AG09309 (cell line): ENCODE measurements around the gene PRKN.
A peak's percentile ranks its signal among the peaks of the same experiment; 100 is the strongest.

Experiments
- DNase-seq: peaks from one replicate; pipeline ENCODE4 v3.0.0-alpha.2; 2010; ENCODE audit warnings: low read depth
- H3K4me3 ChIP-seq: 2 replicates; pipeline ENCODE4 v1.5.1; 2011; ENCODE audit warnings: mild to moderate bottlenecking, low read depth, low read length, moderate library complexity; ENCODE audit not compliant: control insufficient read depth
- TF ChIP-seq, protein P1 (sequence below): IDR thresholded peaks from 2 replicates; pipeline ENCODE4 v1.5.1; 2011; ENCODE audit warnings: mild to moderate bottlenecking, low read depth, low read length, inconsistent platforms; ENCODE audit not compliant: insufficient read depth, control insufficient read depth; ENCODE audit errors: missing control alignments

The PRKN gene

DNA sequence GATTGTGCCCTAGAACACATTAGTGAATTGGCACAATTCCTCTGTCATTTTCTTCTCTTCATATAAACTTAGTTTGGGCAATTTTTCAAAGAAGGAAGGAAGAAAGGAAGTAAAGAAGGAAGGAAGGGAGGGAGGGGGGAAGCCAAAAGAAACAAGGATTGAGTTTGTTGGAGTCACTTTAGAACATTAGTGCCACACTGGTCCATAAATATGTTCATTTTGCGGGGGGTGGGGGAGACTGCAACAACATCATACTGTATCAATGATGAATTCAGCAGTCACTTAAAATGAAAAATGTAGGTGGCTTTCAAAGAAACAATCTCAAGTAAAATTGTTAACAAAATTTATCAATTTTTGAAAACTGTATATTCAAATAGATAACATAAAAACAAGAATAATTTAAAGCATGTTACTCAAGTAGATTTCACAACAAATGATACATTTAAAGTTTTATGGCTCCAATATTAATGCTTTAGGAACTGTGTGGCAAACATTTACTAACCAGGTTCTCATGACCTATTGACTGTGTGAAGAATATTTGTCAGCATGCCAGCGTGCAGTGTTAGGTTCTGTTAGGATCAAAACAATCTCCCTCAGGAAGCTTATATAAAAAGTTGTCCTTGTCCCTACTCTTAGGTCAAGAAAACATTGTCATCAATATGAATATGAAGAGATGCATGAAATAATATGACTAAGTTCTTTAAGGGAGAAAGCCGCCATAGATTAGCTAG lies 1245.6 kb downstream of the PRKN start:
- DNase-seq: no peak
- TF ChIP-seq, protein P1, sequence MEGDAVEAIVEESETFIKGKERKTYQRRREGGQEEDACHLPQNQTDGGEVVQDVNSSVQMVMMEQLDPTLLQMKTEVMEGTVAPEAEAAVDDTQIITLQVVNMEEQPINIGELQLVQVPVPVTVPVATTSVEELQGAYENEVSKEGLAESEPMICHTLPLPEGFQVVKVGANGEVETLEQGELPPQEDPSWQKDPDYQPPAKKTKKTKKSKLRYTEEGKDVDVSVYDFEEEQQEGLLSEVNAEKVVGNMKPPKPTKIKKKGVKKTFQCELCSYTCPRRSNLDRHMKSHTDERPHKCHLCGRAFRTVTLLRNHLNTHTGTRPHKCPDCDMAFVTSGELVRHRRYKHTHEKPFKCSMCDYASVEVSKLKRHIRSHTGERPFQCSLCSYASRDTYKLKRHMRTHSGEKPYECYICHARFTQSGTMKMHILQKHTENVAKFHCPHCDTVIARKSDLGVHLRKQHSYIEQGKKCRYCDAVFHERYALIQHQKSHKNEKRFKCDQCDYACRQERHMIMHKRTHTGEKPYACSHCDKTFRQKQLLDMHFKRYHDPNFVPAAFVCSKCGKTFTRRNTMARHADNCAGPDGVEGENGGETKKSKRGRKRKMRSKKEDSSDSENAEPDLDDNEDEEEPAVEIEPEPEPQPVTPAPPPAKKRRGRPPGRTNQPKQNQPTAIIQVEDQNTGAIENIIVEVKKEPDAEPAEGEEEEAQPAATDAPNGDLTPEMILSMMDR: no peak
- H3K4me3 ChIP-seq: no peak overlapping the region

DNA sequence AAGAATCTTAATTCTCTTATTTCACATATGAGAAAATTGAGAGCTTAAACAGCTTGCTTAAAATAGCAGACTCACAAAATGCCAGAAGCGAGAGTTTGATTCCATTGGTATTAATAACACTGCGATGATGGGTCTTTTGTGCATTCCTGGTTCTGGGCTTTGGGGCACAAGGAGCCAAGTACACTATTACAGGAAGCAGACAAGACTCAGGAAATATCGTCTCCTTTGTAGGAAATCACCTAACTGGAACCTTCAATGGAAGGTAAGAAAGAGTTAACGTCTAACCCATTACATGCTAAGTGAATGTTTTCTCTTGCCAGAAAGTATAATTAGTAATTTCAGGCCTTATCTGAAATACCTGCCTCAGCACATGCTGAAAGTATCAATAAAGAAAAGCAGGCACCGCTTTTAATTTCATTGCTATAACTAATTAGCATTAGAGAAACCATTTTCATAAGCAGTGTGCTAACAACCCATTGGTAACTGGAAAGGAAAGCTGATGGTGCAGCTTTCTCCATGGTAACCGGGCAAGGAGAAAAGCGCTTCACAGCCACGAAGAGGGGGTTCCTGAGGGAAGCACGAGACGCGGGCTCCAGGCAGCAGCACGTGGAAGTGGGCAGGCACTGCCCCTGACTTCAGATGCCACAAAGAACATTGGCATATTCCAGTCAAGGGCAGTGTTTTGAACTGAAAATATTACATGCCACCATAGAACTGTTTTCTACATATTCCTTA lies 1247.0 kb downstream of the PRKN start:
- no peak for DNase-seq
- TF ChIP-seq, protein P1: no peak
- no peak overlapping the region for H3K4me3 ChIP-seq

GRCh38 chr6:161479376-161479775 lies 1248.2 kb downstream of the PRKN start:
- DNase-seq: no peak
- TF ChIP-seq, protein P1: no peak
- no peak overlapping the region for H3K4me3 ChIP-seq

- no peak overlapping the region for H3K4me3 ChIP-seq
- DNase-seq: no peak
- TF ChIP-seq, protein P1: no peak
These were observed 1249.6 kb downstream of the PRKN start for GRCh38 chr6:161477876-161478425.

DNA sequence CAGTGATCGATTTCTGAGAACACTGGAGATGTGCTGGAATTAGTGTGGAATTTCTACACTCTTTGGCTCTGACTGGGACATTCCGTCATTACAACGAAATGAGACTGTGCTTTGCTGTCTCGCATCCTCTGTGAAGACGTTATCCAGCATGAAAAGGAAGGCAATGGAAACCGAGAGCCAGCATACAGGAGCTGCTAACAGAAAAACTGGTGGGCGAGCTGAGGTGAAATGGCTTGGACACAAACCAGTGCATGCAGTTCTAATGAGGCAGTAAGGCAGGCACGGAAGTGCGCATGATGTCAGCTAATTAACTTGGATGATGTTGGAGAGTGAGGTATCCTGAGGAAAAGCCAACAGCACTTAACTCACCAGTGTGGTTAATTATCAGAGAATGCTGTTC lies 1250.9 kb downstream of the PRKN start:
- TF ChIP-seq, protein P1: no peak
- no peak overlapping the region for H3K4me3 ChIP-seq
- DNase-seq: peak; percentile 54

- TF ChIP-seq, protein P1: no peak
- DNase-seq: no peak
- H3K4me3 ChIP-seq: no peak overlapping the region
These were observed 1262.2 kb downstream of the PRKN start for GRCh38 chr6:161465403-161465802.
